GM12801 (cell line): ENCODE data around the gene CNTN1.

Experiments
- CTCF ChIP-seq: IDR thresholded peaks from one replicate; pipeline ENCODE4 v1.5.1; 2011; ENCODE audit warnings: control low read depth; ENCODE audit not compliant: insufficient read length; ENCODE audit errors: extremely low read depth

CNTN1 gene

GRCh38 chr12:40691913-40692764 is at the start of gene CNTN1:
Gene CNTN1, plus strand, starts transcription at chr12:40692439.
- no peak for TF ChIP-seq CTCF

GRCh38 chr12:40643506-40643905 is 48.7 kb upstream of the CNTN1 start:
- no peak for TF ChIP-seq CTCF

GRCh38 chr12:40643976-40644375 is 48.3 kb upstream of the CNTN1 start:
- TF ChIP-seq CTCF = no peak

GRCh38 chr12:40644708-40645107 is 47.5 kb upstream of the CNTN1 start:
- TF ChIP-seq CTCF = no peak

- TF ChIP-seq CTCF = no peak
Measured at GRCh38 chr12:40645361-40645760, 46.9 kb upstream of the CNTN1 start.

- no peak for TF ChIP-seq CTCF
Measured at GRCh38 chr12:40646456-40646855, 45.8 kb upstream of the CNTN1 start.

- no peak for TF ChIP-seq CTCF
Measured at GRCh38 chr12:40646911-40647310, 45.3 kb upstream of the CNTN1 start.
